Pancreas (tissue), 10 donors: ENCODE data around the gene MTA2. TPM values are rescaled to one million over a fixed set of nuclear protein-coding genes. Genes with fewer than 3 reads are reported as not detected.

ENCODE experiments used
- ATAC-seq, 4 donors: fragments of 200-7000 bp; cut with Tn5 transposase; one replicate each; pipeline versions ENCODE4 v1.8.0 to v1.9.1; 2020; ENCODE audit warnings: mild to moderate bottlenecking in 4 of 4, moderate library complexity in 4 of 4
- DNase-seq, 6 donors: peaks; one replicate each; pipeline ENCODE4 v3.0.0-alpha.2; 2020
- FAIRE-seq: peaks from 2 replicates; lab custom pipeline; 2012; peaks lifted over from hg19 to GRCh38; lab: Jason Lieb, UNC
- H3K27ac ChIP-seq, 4 donors: fragments of 200-600 bp; sonication (generic); 1 replicate in 3 of 4; 2 replicates in 1 of 4; pipeline versions ENCODE4 v1.5.0 to v1.8.0; 2020
- H3K27me3 ChIP-seq, 4 donors: fragments of 200-600 bp; one replicate each; pipeline ENCODE4 v1.8.0; 2021
- H3K36me3 ChIP-seq, 3 donors: fragments of 200-600 bp; sonication (generic) in 1 of 3; one replicate each; pipeline versions ENCODE4 v1.5.0 to v1.8.0; 2020 to 2021
- H3K4me1 ChIP-seq, 3 donors: fragments of 200-600 bp; one replicate each; pipeline ENCODE4 v1.8.0; 2021
- H3K4me3 ChIP-seq, 4 donors: fragments of 200-600 bp; sonication (generic) in 2 of 4; one replicate each; pipeline versions ENCODE4 v1.5.0 to v1.8.0; 2020 to 2021
- H3K9me3 ChIP-seq, 4 donors: fragments of 200-600 bp; one replicate each; pipeline ENCODE4 v1.8.0; 2021
- CTCF ChIP-seq, 4 donors: fragments of 200-600 bp; sonication (generic) in 3 of 4; IDR thresholded peaks; one replicate each; pipeline versions ENCODE4 v1.5.0 to v1.8.0; 2021; ENCODE audit warnings: antibody characterized with exemption in 4 of 4
- WGBS, 2 donors: extraction: QIAGEN DNeasy Blood & Tissue Kit; methylation state at CpG; one replicate each; pipeline ENCODE4 v1.1.7; 2013; 5-methylcytosine and 5-hydroxymethylcytosine counted together
- intact Hi-C, 3 donors: fragments of 100-400 bp; cut with DNase I; formaldehyde crosslinking; loops; one replicate each; pipeline versions ENCODE4 v1.11.1 to v1.14.2; 2022
- polyA plus RNA-seq, 2 donors: library from polyadenylated mRNA; stranded (reverse); fragments of 200-250 nt; gene quantifications; one replicate each; pipeline ENCODE4 v1.2.3, GENCODE V29; 2013
- total RNA-seq, 6 donors: library from RNA; stranded (reverse); fragmentation: NEBNext Ultra II Directional in 4 of 6; extraction: Animal tissue kit (Norgen Biotek cat#: 25700) in 4 of 6; gene quantifications; one replicate each; pipeline versions ENCODE4 v1.2.1 to v1.2.4, GENCODE V29; 2021 to 2023
- donor health status: healthy with polysubstance abuse.
- donor health status: DM: no; HTN: no; CAD: no; lungs with moderate emphysema.
- donor health status: DM: no; HTN: no; CAD: no.
- donor health status: control.
- donor health status: control.
- donor health status: Bipolar disorder and iron deficiency.
- donor health status: DM: yes; HTN: yes; CAD: no.
- donor health status: DM: no; HTN: no; CAD: no.
- donor health status: DM: no; HTN: no; CAD: no.
- donor health status: DM: yes; HTN: yes; CAD: no.

Gene MTA2
- total and polyA plus RNA-seq, 8 donors = 14.7 to 42.3 (median 24.4) TPM

GRCh38 chr11:62610403-62610802, 8.7 kb upstream of the MTA2 start:
- 82 to 87% methylated on average over 6 of the region's 6 CpGs for WGBS, 2 donors
- H3K27me3 ChIP-seq = no peaks in the 10 kb centered on the region
- H3K36me3 ChIP-seq = peaks cover 0 to 6% (median 0%) of the 10 kb centered on the region in 3 donors
- FAIRE-seq = no peak
- H3K27ac ChIP-seq = no peak overlapping the region
- intact Hi-C loops = no loop called here
- H3K4me3 ChIP-seq = no peak overlapping the region
- no peak for TF ChIP-seq CTCF (IDR thresholded peaks at IDR 0.05)
- H3K9me3 ChIP-seq = no peaks in the 10 kb centered on the region
- DNase-seq = no peak
- no peak for ATAC-seq
- peaks cover 0 to 11% (median 0%) of the 10 kb centered on the region in 3 donors for H3K4me1 ChIP-seq

- Histone ChIP-seq H3K36me3 (peaks cover 0 to 10% (median 0%) of the 10 kb centered on the region in 3 donors), H3K4me3 (no peak overlapping the region), H3K27ac (no peak overlapping the region), H3K27me3 (no peaks in the 10 kb centered on the region), H3K9me3 (no peaks in the 10 kb centered on the region), H3K4me1 (peaks cover 0 to 11% (median 0%) of the 10 kb centered on the region in 3 donors)
- WGBS, 2 donors = 87 to 95% methylated on average over 12 of the region's 12 CpGs
- no peak for TF ChIP-seq CTCF (IDR thresholded peaks at IDR 0.05)
- FAIRE-seq = no peak
- no peak for DNase-seq
- intact Hi-C loops = no loop called here
- no peak for ATAC-seq
These were observed 7.1 kb upstream of the MTA2 start for GRCh38 chr11:62608776-62609175.

GRCh38 chr11:62607714-62608113, 6.0 kb upstream of the MTA2 start:
- DNase-seq (no peak), FAIRE-seq (no peak), ATAC-seq (no peak)
- WGBS, 2 donors = 81 to 90% methylated on average over 4 of the region's 4 CpGs
- Histone ChIP-seq H3K4me3 (no peak overlapping the region), H3K27me3 (no peaks in the 10 kb centered on the region), H3K36me3 (peaks cover 0 to 10% (median 0%) of the 10 kb centered on the region in 3 donors), H3K4me1 (peaks cover 0 to 8% (median 0%) of the 10 kb centered on the region in 3 donors), H3K9me3 (no peaks in the 10 kb centered on the region), H3K27ac (no peak overlapping the region)
- no peak for TF ChIP-seq CTCF (IDR thresholded peaks at IDR 0.05)
- intact Hi-C loops = no loop called here

- Histone ChIP-seq H3K4me1 (peaks cover 0 to under 1% (median 0%) of the 10 kb centered on the region in 3 donors), H3K27me3 (no peaks in the 10 kb centered on the region), H3K27ac (no peak overlapping the region), H3K36me3 (peaks cover 0 to 10% (median 0%) of the 10 kb centered on the region in 3 donors), H3K4me3 (no peak overlapping the region), H3K9me3 (no peaks in the 10 kb centered on the region)
- TF ChIP-seq CTCF (IDR thresholded peaks at IDR 0.05) = no peak
- DNase-seq = no peak
- ATAC-seq = no peak
- intact Hi-C loops = no loop called here
- FAIRE-seq = no peak
- 95 to 96% methylated on average over 15 of the region's 15 CpGs for WGBS, 2 donors
These were observed 4.2 kb upstream of the MTA2 start for GRCh38 chr11:62605902-62606301.

GRCh38 chr11:62605467-62605866, 3.8 kb upstream of the MTA2 start:
- Histone ChIP-seq H3K4me3 (no peak overlapping the region), H3K27me3 (no peaks in the 10 kb centered on the region), H3K36me3 (peaks cover 0 to 10% (median 0%) of the 10 kb centered on the region in 3 donors), H3K9me3 (no peaks in the 10 kb centered on the region), H3K27ac (no peak overlapping the region), H3K4me1 (peaks cover 0 to under 1% (median 0%) of the 10 kb centered on the region in 3 donors)
- DNase-seq (no peak), FAIRE-seq (no peak), ATAC-seq (no peak)
- intact Hi-C loops = no loop called here
- TF ChIP-seq CTCF (IDR thresholded peaks at IDR 0.05) = no peak
- WGBS, 2 donors = 80 to 88% methylated on average over 6 of the region's 6 CpGs
